A549 (cell line): ENCODE data around the gene TUBGCP6. TPM values are rescaled to one million over a fixed set of nuclear protein-coding genes. Genes with fewer than 3 reads are reported as not detected.

Experiments
- ATAC-seq, 2 experiments: fragments of 200-7000 bp in 1 of 2; fragments of >200 bp in 1 of 2; cut with Nextera tagmentation in 1 of 2; cut with Tn5 transposase in 1 of 2; 3 replicates each; pipeline versions ENCODE4 v1.8.0 to v1.9.1; 2018 to 2020; ENCODE audit warnings: mild to moderate bottlenecking in 1 of 2, moderate library complexity in 1 of 2
- CTCF ChIA-PET: fragments of 300-600 bp; sonication (Branson Sonifier 250); formaldehyde crosslinking; extraction: SDS; loops from one replicate; lab custom pipeline; 2021; ENCODE audit warnings: antibody characterized with exemption, inconsistent platforms; lab: Yijun Ruan, JAX
- POLR2A ChIA-PET: fragments of 350-600 bp; formaldehyde crosslinking; extraction: SDS; loops from one replicate; lab custom pipeline; 2021; ENCODE audit warnings: antibody characterized with exemption, inconsistent platforms; lab: Yijun Ruan, JAX
- DNase-seq, 2 experiments: peaks; one replicate each; pipeline versions ENCODE4 v3.0.0 to v3.0.0-alpha.2; 2011 to 2016; ENCODE audit warnings: low read depth in 1 of 2, low spot score in 1 of 2
- FAIRE-seq: peaks from 2 replicates; lab custom pipeline; 2011; peaks lifted over from hg19 to GRCh38; lab: Jason Lieb, UNC
- H3K27ac ChIP-seq, 2 experiments: fragments of >200 bp; sonication (Bioruptor Twin); formaldehyde crosslinking; 3 replicates each; pipeline ENCODE4 v1.5.1; 2016 to 2017
- H3K4me1 ChIP-seq: fragments of >200 bp; sonication (Bioruptor Twin); formaldehyde crosslinking; 3 replicates; pipeline ENCODE4 v1.6.1; 2016
- H3K4me2 ChIP-seq: fragments of >200 bp; sonication (Bioruptor Twin); formaldehyde crosslinking; 3 replicates; pipeline ENCODE4 v1.6.1; 2016
- H3K4me3 ChIP-seq: fragments of >200 bp; sonication (Bioruptor Twin); formaldehyde crosslinking; 3 replicates; pipeline ENCODE4 v1.5.1; 2016
- H3K9me3 ChIP-seq: fragments of >200 bp; sonication (Bioruptor Twin); formaldehyde crosslinking; 3 replicates; pipeline ENCODE4 v1.6.1; 2016
- BCL3 ChIP-seq: fragments of >200 bp; sonication (Bioruptor Twin); formaldehyde crosslinking; IDR thresholded peaks from 3 replicates; pipeline ENCODE4 v1.6.1; 2016
- BHLHE40 ChIP-seq: IDR thresholded peaks from 2 replicates; pipeline ENCODE4 v1.6.1; 2012; ENCODE audit warnings: low read depth, low read length, inconsistent platforms
- CBX2 ChIP-seq: fragments of 200-600 bp; sonication (generic); IDR thresholded peaks from 2 replicates; pipeline ENCODE4 v1.6.1; 2016; ENCODE audit warnings: low read depth, mild to moderate bottlenecking, borderline replicate concordance
- CHD2 ChIP-seq: fragments of 150-350 bp; IDR thresholded peaks from 2 replicates; pipeline ENCODE4 v1.6.1; 2014; ENCODE audit warnings: low read length; ENCODE audit not compliant: partially characterized antibody
- CHD4 ChIP-seq: fragments of 200-600 bp; sonication (generic); IDR thresholded peaks from 2 replicates; pipeline ENCODE4 v1.6.1; 2016; ENCODE audit warnings: antibody characterized with exemption, mild to moderate bottlenecking, borderline replicate concordance
- E2F6 ChIP-seq: IDR thresholded peaks from 2 replicates; pipeline ENCODE4 v1.6.1; 2012; ENCODE audit warnings: low read depth, borderline replicate concordance
- ESRRA ChIP-seq: fragments of 150-350 bp; IDR thresholded peaks from 2 replicates; pipeline ENCODE4 v1.6.1; 2014; ENCODE audit warnings: mild to moderate bottlenecking, low read length, borderline replicate concordance
- FOSB ChIP-seq: fragments of 250-450 bp; sonication (Bioruptor Pico); IDR thresholded peaks from 2 replicates; pipeline ENCODE4 v1.5.0; 2020; ENCODE audit warnings: mild to moderate bottlenecking, moderate library complexity
- GATA3 ChIP-seq: IDR thresholded peaks from 2 replicates; pipeline ENCODE4 v1.6.1; 2012; ENCODE audit warnings: borderline replicate concordance
- HEYL ChIP-seq: fragments of 250-450 bp; sonication (Bioruptor Pico); IDR thresholded peaks from 2 replicates; pipeline ENCODE4 v1.8.0; 2021; ENCODE audit warnings: mild to moderate bottlenecking, moderate library complexity
- KDM1A ChIP-seq: fragments of 200-600 bp; sonication (generic); IDR thresholded peaks from 2 replicates; pipeline ENCODE4 v1.6.1; 2016; ENCODE audit warnings: low read depth, mild to moderate bottlenecking
- MAZ ChIP-seq: fragments of 150-350 bp; IDR thresholded peaks from 2 replicates; pipeline ENCODE4 v1.6.1; 2014; ENCODE audit warnings: antibody characterized with exemption, low read depth, low read length, borderline replicate concordance
- NFE2L2 ChIP-seq: fragments of 150-350 bp; conservative IDR thresholded peaks from 2 replicates; pipeline ENCODE4 v1.6.1; 2014; ENCODE audit warnings: low read length
- POLR2AphosphoS2 ChIP-seq: conservative IDR thresholded peaks from 2 replicates; pipeline ENCODE4 v1.6.1; 2012; ENCODE audit warnings: low read length, improper control_type of control experiment, inconsistent platforms
- RNF2 ChIP-seq: fragments of 200-600 bp; sonication (generic); IDR thresholded peaks from 2 replicates; pipeline ENCODE4 v1.6.1; 2016; ENCODE audit warnings: low read depth, mild to moderate bottlenecking, antibody characterized with exemption, moderate library complexity, borderline replicate concordance
- SMC3 ChIP-seq: fragments of >200 bp; sonication (Bioruptor Twin); formaldehyde crosslinking; IDR thresholded peaks from 3 replicates; pipeline ENCODE4 v1.6.1; 2018; ENCODE audit warnings: inconsistent platforms
- SREBF2 ChIP-seq: fragments of 450-650 bp; IDR thresholded peaks from 2 replicates; pipeline ENCODE4 v1.6.1; 2014; ENCODE audit warnings: mild to moderate bottlenecking, moderate library complexity
- ZC3H11A ChIP-seq: fragments of 450-650 bp; IDR thresholded peaks from 2 replicates; pipeline ENCODE4 v1.6.1; 2014; ENCODE audit warnings: antibody characterized with exemption, mild to moderate bottlenecking
- ZFP36 ChIP-seq: fragments of 450-650 bp; IDR thresholded peaks from 2 replicates; pipeline ENCODE4 v1.6.1; 2014; ENCODE audit warnings: borderline replicate concordance; ENCODE audit not compliant: partially characterized antibody
- ZNF302 ChIP-seq: fragments of 250-450 bp; sonication (Bioruptor Pico); IDR thresholded peaks from 2 replicates; pipeline ENCODE4 v1.9.0; 2021; ENCODE audit warnings: inconsistent platforms, mild to moderate bottlenecking, moderate library complexity
- WGBS: methylation state at CpG from one replicate; pipeline ENCODE4 v1.1.6; 2017; ENCODE audit errors: missing lambda C conversion rate; 5-methylcytosine and 5-hydroxymethylcytosine counted together
- polyA plus RNA-seq, 4 experiments: library from polyadenylated mRNA; depleted of rRNA in 3 of 4; stranded (reverse); fragments of >200 nt; fragmentation: RNase III in 1 of 4; extraction: RNeasy Plus Mini Kit Qiagen cat#74134 plus additional on column Dnase treatment in 1 of 4; gene quantifications; 2 replicates in 3 of 4; 3 replicates in 1 of 4; pipeline ENCODE4 v1.2.3, GENCODE V29; 2011 to 2017

Gene TUBGCP6
- polyA plus RNA-seq, 2 of the 4 experiments (the other 2 are of a cell fraction), result 6.5 to 14.2 TPM

GRCh38 chr22:50182176-50183081 lies 62.4 kb downstream of the TUBGCP6 start:
- no peak for FAIRE-seq
- ATAC-seq, result no peak
- CTCF ChIA-PET, result interaction anchor here (1.0 kb wide), 1 partner anchor 33 kb away, joined by 3 read pairs; no protein-coding TSS in a partner anchor

GRCh38 chr22:50180727-50181521 lies 63.9 kb downstream of the TUBGCP6 start:
- H3K27ac ChIP-seq, result no peak overlapping the region
- no peak for TF ChIP-seq SREBF2
- TF ChIP-seq BCL3, result no peak
- no peak for TF ChIP-seq HEYL
- no peak for TF ChIP-seq RNF2
- no peak for TF ChIP-seq SMC3
- TF ChIP-seq POLR2AphosphoS2, result no peak
- TF ChIP-seq MAZ, result no peak
- no peak for TF ChIP-seq CBX2
- no peak for TF ChIP-seq E2F6
- TF ChIP-seq BHLHE40, result no peak
- WGBS, result 88% methylated on average over 17 of the region's 27 CpGs
- DNase-seq (no peak), ATAC-seq (no peak), FAIRE-seq (no peak)
- H3K4me1 ChIP-seq, result peaks cover 9% of the 10 kb centered on the region; the same call in 1 of the 3 replicates
- no peak overlapping the region for H3K4me2 ChIP-seq
- CTCF ChIA-PET, result interaction anchor here (1.0 to 1.2 kb wide), 2 partner anchors 10 to 34 kb away, joined by 3 read pairs; no protein-coding TSS in a partner anchor
- H3K9me3 ChIP-seq, result no peaks in the 10 kb centered on the region
- POLR2A ChIA-PET, result no interaction called here
- no peak overlapping the region for H3K4me3 ChIP-seq

More at GRCh38 chr22:50182176-50183081, 62.4 kb downstream of the TUBGCP6 start:
- WGBS, result 70% methylated on average over 5 of the region's 31 CpGs
- POLR2A ChIA-PET, result no interaction called here
- Histone ChIP-seq H3K27ac (no peak overlapping the region), H3K4me3 (no peak overlapping the region), H3K4me1 (peaks cover 16% of the 10 kb centered on the region; the same call in 2 of the 3 replicates), H3K4me2 (no peak overlapping the region), H3K9me3 (no peaks in the 10 kb centered on the region)
- no peak for TF ChIP-seq NFE2L2
- TF ChIP-seq GATA3, result no peak
- TF ChIP-seq CHD2, result no peak
- no peak for TF ChIP-seq FOSB
- TF ChIP-seq KDM1A, result no peak
- TF ChIP-seq ZC3H11A, result no peak
- TF ChIP-seq ZFP36, result no peak
- no peak for TF ChIP-seq CHD4
- no peak for TF ChIP-seq ZNF302
- no peak for TF ChIP-seq ESRRA
- no peak for TF ChIP-seq SREBF2
- no peak for TF ChIP-seq POLR2AphosphoS2
- DNase-seq, result no peak
